ENCODE measurements around the gene FGD6. TPM values are rescaled to one million over a fixed set of nuclear protein-coding genes. Genes with fewer than 3 reads are reported as not detected.
"Not testable (repeated sequence)": the region's sequence is repeated elsewhere in the genome, so short reads cannot be mapped to it uniquely, and the experiment has no call there.

The FGD6 gene
- total RNA-seq, 3 donors from 2014 or later, result 20.5 to 52.1 (median 24.2) TPM

- H3K4me1 ChIP-seq (ENCODE audit: low read depth), result peaks cover 10% of the 10 kb centered on the region
- TF ChIP-seq CTCF (IDR thresholded peaks at IDR 0.05), result no peak
- peak; percentile 41 for ATAC-seq
- DNase-seq, result no peak
- no peaks in the 10 kb centered on the region for H3K36me3 ChIP-seq (ENCODE audit: low read depth)
- H3K9me3 ChIP-seq, result no peaks in the 10 kb centered on the region
- H3K4me3 ChIP-seq, result no peak overlapping the region
- intact Hi-C loops (cut with DNase I, micrococcal nuclease), result no loop called here
These were observed 116.7 kb downstream of the FGD6 start for GRCh38 chr12:95100264-95101190.

- TF ChIP-seq CTCF (IDR thresholded peaks at IDR 0.05), result no peak
- H3K9me3 ChIP-seq, result no peaks in the 10 kb centered on the region
- intact Hi-C loops (cut with DNase I, micrococcal nuclease), result no loop called here
- no peak overlapping the region for H3K4me3 ChIP-seq
- ATAC-seq, result no peak
- peaks cover 10% of the 10 kb centered on the region for H3K4me1 ChIP-seq (ENCODE audit: low read depth)
- no peak for DNase-seq
- H3K36me3 ChIP-seq (ENCODE audit: low read depth), result no peaks in the 10 kb centered on the region
These were observed 117.9 kb downstream of the FGD6 start for GRCh38 chr12:95099270-95099790.

- no peak for TF ChIP-seq CTCF (IDR thresholded peaks at IDR 0.05)
- H3K4me1 ChIP-seq (ENCODE audit: low read depth), result peaks cover 3% of the 10 kb centered on the region
- no peak overlapping the region for H3K4me3 ChIP-seq
- peak; percentile 67 for ATAC-seq
- no peak for DNase-seq
- no peaks in the 10 kb centered on the region for H3K36me3 ChIP-seq (ENCODE audit: low read depth)
- intact Hi-C loops (cut with DNase I, micrococcal nuclease), result no loop called here
- H3K9me3 ChIP-seq, result no peaks in the 10 kb centered on the region
These were observed 120.4 kb downstream of the FGD6 start for GRCh38 chr12:95096852-95097251.

GRCh38 chr12:95096378-95096777, 120.9 kb downstream of the FGD6 start:
- Histone ChIP-seq H3K4me1 (ENCODE audit: low read depth) (peaks cover 3% of the 10 kb centered on the region), H3K9me3 (no peaks in the 10 kb centered on the region), H3K36me3 (ENCODE audit: low read depth) (no peaks in the 10 kb centered on the region), H3K4me3 (no peak overlapping the region)
- no peak for ATAC-seq
- intact Hi-C loops (cut with DNase I, micrococcal nuclease), result no loop called here
- DNase-seq, result no peak
- no peak for TF ChIP-seq CTCF (IDR thresholded peaks at IDR 0.05)

GRCh38 chr12:95095866-95096265, 121.4 kb downstream of the FGD6 start:
- intact Hi-C loops (cut with DNase I, micrococcal nuclease); ATAC-seq: not testable (repeated sequence)

GRCh38 chr12:95089462-95089861, 127.8 kb downstream of the FGD6 start:
- no peaks in the 10 kb centered on the region for H3K36me3 ChIP-seq (ENCODE audit: low read depth)
- intact Hi-C loops (cut with DNase I, micrococcal nuclease), result no loop called here
- no peak for TF ChIP-seq CTCF (IDR thresholded peaks at IDR 0.05)
- DNase-seq (no peak), ATAC-seq (no peak)
- H3K4me1 ChIP-seq (ENCODE audit: low read depth), result peaks cover 4% of the 10 kb centered on the region
- H3K9me3 ChIP-seq, result no peaks in the 10 kb centered on the region
- no peak overlapping the region for H3K4me3 ChIP-seq

More at GRCh38 chr12:95095866-95096265, 121.4 kb downstream of the FGD6 start:
- not testable (repeated sequence) for H3K9me3 ChIP-seq; DNase-seq; H3K4me1 ChIP-seq (ENCODE audit: low read depth); H3K36me3 ChIP-seq (ENCODE audit: low read depth); H3K4me3 ChIP-seq

Measured in mucosa of descending colon (tissue), 3 donors.